HG03039 (cell line): ENCODE data around the gene TUBA4B.

Source experiments
- ATAC-seq: cut with Tn5 transposase; IDR thresholded peaks from one replicate; pipeline ENCODE4 v1.9.1; 2021; ENCODE audit warnings: mild to moderate bottlenecking, moderate library complexity; ENCODE audit not compliant: unreplicated experiment

The TUBA4B gene

DNA sequence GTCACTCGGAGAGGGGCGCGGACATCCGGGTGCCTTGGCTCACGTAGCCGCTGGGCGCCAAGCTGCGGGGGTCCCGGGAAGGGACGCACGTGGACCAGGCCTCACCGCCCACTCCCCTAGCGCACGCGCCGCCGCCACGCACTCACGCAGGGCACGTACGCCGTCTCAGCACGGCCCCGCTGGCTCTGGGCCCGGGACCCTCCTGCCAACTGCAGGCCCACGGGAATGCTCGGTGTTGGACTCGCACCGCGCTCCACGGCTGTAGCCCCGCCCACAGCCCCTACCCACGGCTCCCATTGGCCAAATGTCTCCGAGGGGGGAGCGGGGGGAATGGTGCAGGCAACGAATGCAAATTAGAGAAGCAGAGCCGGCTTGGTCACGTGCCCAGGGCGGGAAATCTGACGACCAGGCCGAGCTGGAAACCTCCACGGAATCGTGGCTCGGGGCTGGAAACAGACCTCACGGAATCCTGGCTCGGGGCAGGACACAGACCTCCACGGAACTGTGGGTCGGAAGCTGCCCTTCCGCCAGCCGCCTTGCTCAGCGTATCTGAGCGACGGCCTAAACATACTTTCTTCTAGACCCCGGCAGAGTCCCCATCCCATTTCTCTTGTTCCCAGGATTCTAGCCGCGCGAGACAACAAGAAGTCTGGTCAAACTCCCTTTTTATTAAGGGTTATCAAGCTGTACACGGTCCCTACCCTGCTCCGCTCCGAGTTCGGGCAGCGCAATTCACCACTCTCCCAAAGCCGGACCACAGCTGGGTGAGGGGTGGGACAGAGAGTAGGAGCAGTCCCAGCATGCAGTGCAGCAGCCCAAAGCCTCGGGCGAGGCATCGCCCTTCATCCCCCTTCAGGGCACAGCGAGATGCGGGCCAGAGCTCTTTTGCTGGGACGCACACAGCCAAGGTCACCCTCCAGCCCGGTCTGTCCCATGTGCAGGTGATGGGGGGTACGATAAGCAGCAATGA is 34.0 kb upstream of the TUBA4B start, which contains the start of gene ABCB6:
Gene ABCB6 (minus strand): TSS at position 227 of the 970 bp plus-strand sequence. CDS start 285 bp downstream, outside the sequence.
- peak; percentile 65 for ATAC-seq

DNA sequence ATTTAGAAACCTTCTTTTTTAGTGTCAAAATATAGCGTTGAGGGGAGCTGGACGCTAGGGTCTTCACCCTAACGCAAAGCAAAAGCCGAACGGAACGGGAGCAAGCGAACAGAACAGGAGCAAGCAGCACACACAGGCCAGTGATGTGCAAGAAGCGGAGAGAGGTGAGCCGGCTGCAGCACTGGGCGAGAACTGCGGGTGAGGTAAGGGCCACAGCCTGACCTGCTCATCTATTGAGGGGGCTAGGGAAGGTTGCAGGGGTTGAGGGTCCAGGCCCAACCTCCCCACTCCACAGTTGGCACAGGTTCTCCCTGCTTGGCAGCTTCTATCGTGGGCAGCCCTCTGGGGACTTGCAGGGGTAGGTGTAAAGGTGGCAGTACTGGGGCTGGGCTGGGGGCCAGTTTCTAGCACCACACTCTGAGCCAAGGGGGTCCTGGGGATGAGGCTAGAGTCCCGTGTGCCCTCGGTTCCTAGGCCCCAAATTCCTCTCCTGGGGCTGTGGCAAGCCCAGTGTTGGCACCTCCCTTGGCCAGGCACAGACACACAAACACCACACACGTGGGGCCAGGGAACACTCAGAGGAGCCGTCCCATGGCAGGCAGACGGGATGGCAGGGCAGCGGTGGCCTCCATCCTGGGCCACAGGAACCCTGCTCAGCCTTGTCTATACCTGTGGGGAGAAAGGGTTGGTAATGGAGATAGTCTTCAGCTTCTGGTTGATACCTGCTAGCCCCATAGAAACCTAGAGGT is 33.1 kb upstream of the TUBA4B start:
- ATAC-seq = no peak

DNA sequence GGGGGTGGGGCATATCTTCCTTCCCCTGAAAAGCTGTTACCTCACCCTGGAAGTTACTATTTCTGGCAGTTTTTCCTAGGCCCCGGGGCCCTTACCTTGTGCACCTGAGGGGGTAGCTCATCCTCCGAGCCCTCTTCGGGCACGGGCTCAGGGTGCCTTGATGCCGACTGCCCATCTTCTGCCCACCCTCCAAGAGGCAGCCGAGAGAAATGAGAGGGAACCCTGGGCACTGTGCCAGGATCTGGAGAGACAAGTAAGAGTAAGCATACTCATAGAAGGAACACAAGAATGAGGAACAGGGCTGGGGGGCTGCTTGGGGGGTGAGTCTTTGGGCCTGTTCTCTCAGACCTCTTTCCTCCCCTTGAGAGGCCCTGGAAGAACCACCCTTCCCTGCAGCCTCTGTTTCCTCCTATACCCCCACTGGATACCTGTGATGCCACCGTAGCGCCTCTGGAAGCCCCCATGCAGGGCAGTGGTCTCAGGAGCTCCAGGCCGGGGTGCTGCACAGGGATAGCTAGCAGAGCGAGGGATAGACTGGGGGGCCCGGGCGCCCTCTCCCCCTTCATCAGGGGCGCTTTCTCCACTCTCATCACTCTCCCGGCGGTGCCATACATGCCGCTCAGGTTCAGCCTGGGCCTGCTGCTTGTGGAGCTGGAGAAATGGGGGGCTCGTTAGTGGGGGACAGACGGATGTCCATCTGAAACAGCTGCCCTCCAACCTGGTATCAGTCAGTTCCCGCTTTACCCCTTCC is 32.2 kb upstream of the TUBA4B start:
- ATAC-seq = no peak

DNA sequence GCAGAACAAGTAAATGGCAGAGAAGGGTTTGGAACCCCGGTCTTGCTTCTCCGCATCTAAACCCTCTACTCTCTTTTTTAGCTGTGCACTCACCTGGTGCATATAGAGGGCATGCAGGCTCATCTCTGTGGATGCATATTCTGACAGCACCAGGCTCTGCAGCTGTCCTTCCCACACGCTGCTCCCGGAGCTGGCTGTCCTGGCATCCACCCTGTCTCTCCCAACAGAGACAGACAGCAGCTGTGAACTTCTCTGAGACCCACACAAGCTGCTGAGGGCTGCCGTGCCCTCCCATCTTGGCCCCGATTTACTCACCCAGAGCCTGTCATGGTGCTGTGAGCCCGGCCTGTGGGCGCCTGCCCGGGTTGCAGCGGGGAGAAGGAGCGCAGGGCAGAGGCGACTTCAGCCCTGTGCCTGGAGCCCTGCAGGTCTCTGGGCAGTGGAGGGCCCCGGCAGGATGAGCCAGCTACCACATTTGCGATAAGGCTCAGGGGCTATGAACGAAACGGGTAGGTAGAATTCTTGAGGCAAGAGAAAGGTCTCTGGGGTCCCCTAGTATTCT is 31.0 kb upstream of the TUBA4B start:
- no peak for ATAC-seq

DNA sequence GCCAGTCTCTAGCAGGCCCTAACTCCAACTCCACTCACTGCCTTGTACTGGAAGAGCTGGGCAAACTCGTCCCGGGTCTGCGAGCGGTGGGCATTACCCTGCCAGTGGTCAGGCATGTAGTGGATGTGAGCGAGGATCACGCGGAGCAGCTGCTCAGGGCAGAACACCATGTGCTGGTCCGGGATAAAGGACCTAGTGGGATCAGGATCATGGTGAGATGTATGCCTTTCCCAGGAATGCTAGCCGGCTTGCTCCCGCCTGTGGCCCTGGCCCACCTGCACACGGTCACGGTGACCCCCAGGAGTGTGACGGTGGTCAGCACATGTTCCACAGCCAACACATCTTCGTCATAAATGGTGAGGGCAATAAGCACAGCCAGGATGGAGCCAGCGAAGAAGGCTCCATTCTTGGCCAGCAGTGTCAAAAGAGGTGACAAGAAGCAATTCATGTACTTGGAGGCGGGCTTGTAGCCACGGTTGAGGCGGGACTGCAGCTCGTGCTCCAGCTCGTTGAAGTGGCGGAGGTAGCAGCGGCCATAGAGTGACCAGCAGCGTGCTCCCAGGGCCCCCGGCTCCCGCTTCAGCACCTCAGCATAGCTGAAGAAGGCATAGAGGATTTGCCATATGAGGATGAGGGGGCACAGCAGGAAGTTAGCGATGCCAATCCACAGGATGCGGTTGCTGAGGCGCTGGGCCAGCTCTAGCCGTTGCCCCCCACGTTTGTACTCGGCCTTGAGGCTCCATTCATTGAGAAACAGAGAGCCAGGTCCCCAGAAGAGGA is 29.0 kb upstream of the TUBA4B start:
- ATAC-seq = no peak

DNA sequence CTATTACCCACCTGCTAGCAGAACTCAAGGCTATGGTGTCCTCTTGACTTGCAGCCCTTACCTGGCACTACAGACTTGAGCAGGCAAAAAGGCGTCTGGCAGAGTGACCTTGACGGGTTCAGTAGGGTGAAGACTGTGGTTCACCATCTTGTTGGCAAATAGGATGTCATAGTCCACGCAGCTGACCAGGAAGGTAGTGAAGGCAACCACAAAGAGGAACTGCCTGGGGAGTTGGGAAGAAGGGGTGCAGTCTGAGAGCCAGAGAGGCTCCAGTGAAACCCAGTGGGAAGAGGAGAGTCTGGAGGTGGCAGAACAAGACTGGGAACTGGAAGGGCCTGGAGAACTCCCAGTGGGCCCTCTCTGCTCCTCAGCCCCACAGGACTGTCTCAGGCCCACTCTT is 27.7 kb upstream of the TUBA4B start:
- no peak for ATAC-seq

DNA sequence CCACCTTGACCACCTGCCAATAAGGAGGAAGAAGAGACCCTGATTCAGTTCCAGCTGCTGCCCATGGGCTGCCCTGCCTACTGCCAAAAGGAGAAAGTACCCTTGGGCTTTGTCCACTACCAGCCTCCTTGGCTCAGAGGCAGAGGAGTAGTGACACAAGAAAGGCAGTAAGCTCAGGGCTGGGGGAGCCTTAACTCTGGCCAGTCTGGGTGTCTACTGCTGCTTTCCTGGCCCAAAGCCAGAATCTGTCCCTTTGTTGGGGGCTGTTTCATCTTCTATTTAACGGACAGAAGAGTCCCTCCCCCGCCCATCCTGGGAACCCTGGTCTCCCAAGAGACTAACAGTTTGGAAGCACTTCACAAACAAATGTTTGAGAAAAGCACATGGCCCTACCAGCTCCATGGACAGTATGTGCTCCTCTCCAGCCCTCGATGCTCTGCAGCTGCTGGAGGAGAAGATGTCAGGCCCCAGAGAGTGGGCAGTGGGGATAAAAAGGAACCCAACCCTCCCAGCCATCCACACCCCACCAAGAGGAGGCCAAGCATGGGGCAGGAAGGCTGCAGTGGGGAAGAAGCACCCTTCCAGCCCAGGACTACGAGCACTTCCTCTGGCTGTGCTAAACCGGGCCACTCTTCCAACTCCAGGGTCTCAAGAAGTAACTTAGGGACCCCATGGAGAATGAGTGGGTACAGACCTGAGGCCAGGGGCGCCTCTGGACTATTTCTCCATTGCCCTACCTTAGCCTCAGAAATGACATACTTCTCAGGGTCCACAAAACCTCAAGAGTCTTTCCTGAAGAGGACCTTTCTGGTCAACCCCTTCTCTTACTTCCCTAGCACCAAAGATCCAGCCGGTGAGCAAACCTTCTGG is 24.8 kb upstream of the TUBA4B start:
- no peak for ATAC-seq

DNA sequence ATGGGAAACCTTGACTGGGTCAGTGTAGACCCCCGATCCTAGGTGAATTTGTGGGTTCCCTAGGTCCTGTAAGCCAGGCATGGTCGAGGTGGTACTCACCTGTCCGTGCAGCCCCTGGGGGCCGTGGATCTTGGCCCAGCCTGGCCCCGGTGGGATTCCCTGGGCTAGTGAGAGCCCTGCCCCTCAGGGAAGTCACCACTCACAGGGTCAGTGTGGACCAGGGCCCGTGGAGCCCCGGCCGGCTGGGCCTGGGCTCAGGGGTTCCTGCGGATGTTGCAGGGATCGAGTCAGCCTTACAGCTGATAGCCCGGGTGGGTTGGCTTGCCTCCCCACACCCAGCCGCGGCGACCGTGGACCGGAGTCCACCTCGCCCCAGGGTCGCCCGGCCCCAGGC is 24.1 kb upstream of the TUBA4B start:
- peak; percentile 14 for ATAC-seq

DNA sequence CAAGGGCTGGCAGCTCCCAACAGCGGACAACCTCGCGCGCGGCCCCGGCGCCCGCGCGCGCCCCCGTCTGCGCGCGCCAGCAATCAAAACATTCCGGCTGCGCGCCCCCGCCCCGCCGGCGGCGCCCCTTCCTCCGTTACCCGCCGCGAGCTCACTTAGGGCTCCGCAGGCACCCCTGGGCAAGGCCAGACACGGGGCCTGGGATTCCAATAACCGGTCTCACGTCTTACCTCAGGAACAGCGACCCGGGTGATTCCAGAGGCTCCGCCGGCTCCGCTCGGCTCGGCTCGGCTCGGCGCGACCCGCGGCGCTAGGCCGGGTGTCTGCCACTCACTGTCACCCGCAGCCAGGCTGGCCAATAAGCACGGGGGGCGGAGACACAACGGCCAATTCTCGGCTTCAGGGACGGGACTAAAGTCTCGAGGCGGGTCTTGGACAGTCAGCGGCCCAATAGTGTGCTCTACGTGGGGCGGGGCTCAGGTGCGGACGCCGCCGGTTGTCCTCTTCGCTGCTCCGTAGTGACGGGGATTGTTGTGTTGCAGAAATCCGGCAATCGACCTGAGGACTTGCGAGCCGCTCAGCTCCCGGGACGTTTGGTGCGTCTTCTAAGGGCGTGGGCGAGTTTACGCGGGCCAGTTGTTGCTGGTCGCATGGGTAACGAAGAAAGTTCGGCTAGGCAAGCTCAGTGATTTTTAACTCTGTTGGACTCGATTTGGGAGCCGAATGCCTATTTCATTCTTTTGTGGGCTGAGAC is 23.6 kb upstream of the TUBA4B start, which contains the start of the genes ANKZF1 and ATG9A:
Gene ANKZF1 (plus strand): TSS at position 502 of the 754 bp plus-strand sequence. CDS start 452 bp downstream, outside the sequence.
Gene ATG9A (minus strand): TSS at position 332 of the 754 bp plus-strand sequence. CDS start 1,612 bp downstream, outside the sequence.
- peak; percentile 93 for ATAC-seq

DNA sequence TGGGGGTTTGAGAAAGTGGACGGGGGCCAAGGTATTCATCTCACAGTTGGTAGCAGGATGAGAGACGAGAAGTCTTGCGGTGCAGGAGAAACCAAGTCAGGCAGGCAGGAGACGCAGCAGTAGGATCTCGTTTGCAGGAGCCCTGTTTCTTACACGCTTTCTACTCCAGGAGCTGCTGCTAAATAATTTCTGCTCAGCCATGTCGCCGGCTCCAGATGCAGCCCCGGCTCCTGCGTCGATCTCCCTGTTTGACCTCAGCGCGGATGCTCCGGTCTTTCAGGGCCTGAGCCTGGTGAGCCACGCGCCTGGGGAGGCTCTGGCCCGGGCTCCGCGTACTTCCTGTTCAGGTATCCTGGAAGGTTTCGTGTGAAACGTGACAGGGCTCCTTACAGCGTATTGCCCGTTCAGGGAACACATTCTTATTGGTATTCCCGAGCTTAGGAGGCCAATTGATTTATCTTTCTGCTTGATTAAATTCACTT is 22.9 kb upstream of the TUBA4B start:
- ATAC-seq = no peak

DNA sequence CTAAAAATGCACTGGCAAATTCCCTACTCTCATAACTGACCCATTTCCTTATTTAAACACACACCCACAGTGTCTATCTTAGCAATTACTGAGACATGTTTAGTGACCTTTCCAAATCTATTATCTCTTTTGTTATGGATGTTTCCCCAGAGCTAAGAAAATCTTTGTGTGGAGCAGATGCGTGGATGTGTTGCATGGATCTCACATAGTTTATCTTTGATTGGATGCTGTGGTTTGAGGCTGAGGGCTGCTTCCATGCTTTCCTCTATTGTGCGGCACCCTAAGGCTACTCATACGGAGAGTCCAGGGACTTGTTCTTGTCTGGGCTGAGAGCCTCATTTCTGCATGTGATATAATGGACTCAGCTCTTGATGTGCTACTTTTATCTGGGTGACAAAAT is 18.7 kb upstream of the TUBA4B start:
- ATAC-seq = no peak

DNA sequence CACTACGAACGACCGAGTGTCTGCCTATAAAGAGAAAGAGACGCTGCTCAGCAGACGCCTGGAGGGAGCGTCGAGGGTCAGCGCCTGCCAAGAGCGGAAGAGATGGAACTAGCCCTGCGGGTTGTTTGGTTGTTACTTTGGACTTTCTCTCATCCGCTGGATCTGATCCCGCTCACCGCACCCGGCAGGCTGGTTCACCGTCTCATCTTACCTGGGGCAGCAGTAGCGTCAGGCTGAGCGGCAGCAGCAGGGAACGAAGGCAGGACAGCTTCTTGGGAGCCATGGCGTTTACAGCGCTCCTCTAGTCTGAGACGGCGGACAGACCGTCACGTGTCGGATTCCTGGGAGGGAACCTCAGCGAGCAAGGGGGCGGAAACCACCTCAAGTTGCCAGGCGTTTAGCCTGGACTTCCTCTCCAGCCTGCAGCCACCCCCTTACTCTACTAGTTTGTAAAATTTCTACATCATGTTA is 9.7 kb upstream of the TUBA4B start:
- no peak for ATAC-seq

DNA sequence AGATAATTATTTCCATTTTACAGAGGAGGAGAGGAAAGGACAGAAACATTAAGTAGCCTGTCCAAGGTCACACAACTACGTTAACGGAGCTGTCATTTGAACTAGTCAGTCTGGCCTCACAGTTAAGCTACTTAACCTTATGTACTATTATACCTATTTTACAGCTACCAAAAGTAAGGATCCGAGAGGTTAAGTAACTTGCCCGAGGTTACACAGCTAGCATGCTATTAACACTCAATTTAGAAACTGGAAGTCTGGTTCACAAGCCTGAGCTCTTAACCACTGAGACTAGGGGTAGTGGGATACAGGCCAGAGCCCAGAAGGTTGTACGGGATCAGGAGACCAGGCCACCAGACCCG is 8.3 kb upstream of the TUBA4B start:
- no peak for ATAC-seq

DNA sequence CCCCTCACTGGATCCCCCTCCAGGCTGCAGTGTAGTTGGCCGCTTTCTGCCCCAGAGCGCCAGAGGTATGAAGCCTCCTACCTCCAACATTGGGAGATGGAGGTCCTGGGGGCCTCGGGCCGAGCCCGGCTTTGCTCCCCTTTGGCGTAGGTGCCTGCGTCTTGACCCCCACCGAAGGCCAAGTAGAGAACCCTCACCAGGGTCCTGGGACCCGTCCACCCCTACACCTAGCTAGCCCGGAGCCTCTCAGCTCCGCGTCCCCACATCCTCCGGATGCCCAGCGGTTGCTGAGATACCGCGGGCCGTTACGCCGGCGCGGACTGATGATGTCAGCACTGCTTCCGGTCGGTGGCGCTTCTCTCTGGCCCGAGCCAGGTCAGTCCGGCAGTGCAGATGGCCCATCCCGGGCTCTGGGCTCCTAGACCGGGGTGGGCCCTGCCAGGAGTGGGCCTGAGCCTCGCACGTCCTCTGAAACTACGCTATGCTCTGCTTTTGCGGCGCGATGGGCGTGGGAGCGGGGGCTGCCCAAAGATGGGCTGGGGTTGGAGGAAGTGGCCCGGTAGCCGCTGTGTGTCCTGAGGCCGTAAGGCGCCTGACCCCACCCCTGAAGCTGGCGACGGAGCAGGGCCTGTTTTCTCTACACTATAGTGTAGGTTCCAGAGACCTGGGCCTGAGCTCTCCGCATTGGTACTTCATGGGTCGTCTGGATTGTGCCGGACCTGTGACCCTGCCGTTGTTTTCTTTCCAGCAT is 7.7 kb upstream of the TUBA4B start, which contains the start of the genes GLB1L and STK16:
Gene GLB1L (minus strand): TSS at position 297 of the 751 bp plus-strand sequence. CDS start 1,871 bp downstream, outside the sequence.
Gene STK16 (plus strand): TSS at position 332 of the 751 bp plus-strand sequence. CDS start 521 bp downstream, outside the sequence.
- peak; percentile 60 for ATAC-seq

DNA sequence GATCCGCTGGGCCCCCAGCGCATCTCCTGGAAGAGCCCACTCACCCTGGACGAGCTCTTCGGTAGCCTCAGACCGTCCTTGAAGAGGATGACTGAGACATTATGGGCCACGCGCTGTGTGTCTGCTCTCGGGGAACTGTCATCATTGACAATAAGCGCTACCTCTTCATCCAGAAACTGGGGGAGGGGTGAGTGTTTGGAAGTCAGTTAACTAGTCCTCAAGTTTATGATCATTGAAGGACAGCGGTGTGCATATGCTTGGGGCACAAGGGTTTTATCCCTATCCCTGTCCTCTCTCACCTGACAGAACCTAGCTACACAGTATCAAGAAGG is 7.2 kb upstream of the TUBA4B start:
- no peak for ATAC-seq

DNA sequence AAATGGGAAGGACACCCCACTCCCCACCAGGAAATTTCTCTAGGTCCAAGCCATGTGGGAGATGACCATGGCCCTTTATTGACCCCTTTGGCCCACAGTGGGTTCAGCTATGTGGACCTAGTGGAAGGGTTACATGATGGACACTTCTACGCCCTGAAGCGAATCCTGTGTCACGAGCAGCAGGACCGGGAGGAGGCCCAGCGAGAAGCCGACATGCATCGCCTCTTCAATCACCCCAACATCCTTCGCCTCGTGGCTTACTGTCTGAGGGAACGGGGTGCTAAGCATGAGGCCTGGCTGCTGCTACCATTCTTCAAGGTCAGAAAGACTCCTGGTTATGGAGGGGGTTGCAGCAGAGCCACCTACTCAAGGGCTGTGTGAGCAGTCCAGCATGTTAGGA is 6.5 kb upstream of the TUBA4B start:
- no peak for ATAC-seq
